HepG2 (cell line): ENCODE measurements around the gene ORM1. TPM values are rescaled to one million over a fixed set of nuclear protein-coding genes. Genes with fewer than 3 reads are reported as not detected.

Source experiments
- ATAC-seq: fragments of 200-7000 bp; cut with Tn5 transposase; 3 replicates; pipeline ENCODE4 v1.9.1; 2020; ENCODE audit warnings: mild to moderate bottlenecking, moderate library complexity
- BruUV-seq: library from RNA; stranded (reverse); fragments of 400-500 nt; replicated peaks from 2 replicates; lab custom pipeline; 2021; lab: Mats Ljungman, UMichigan
- CTCF ChIA-PET: fragments of 300-600 bp; formaldehyde crosslinking; extraction: SDS; loops from one replicate; lab custom pipeline; 2021; ENCODE audit warnings: low total read pairs, inconsistent platforms, low intra/inter-chr PET ratio; lab: Yijun Ruan, JAX
- POLR2A ChIA-PET: fragments of 350-600 bp; sonication (Branson Sonifier 250); formaldehyde crosslinking; loops from one replicate; lab custom pipeline; 2020; ENCODE audit warnings: antibody characterized with exemption, inconsistent platforms; lab: Yijun Ruan, JAX
- DNase-seq: peaks from one replicate; pipeline ENCODE4 v3.0.0-alpha.2; 2015; ENCODE audit warnings: low spot score
- FAIRE-seq: peaks from 3 replicates; lab custom pipeline; 2011; peaks lifted over from hg19 to GRCh38; lab: Jason Lieb, UNC
- H2AFZ ChIP-seq: one replicate; pipeline ENCODE4 v1.6.1; 2011; ENCODE audit warnings: low read length, inconsistent platforms
- H3K27ac ChIP-seq: fragments of 300-600 bp; 3 replicates; pipeline ENCODE4 v1.8.0; 2011; ENCODE audit warnings: mixed run types, mild to moderate bottlenecking, mixed read lengths, low read length, inconsistent platforms; ENCODE audit not compliant: insufficient read depth; ENCODE audit errors: extremely low read length
- H3K27me3 ChIP-seq, 2 experiments: fragments of 200-600 bp in 1 of 2; 2 replicates in 1 of 2; 3 replicates in 1 of 2; pipeline versions ENCODE4 v1.6.0 to v1.8.0; 2011; ENCODE audit warnings: low read length in 2 of 2, mild to moderate bottlenecking in 2 of 2, moderate library complexity in 2 of 2, inconsistent platforms in 1 of 2; ENCODE audit not compliant: insufficient read depth in 2 of 2, control insufficient read depth in 1 of 2
- H3K36me3 ChIP-seq, 2 experiments: fragments of 200-600 bp in 1 of 2; replicated peaks in 1 of 2; 2 replicates in 1 of 2; 3 replicates in 1 of 2; pipeline versions ENCODE4 v1.5.1 to v1.8.0; 2011; ENCODE audit warnings: low read length in 2 of 2, inconsistent platforms in 1 of 2; ENCODE audit not compliant: insufficient read depth in 2 of 2, control insufficient read depth in 1 of 2
- H3K4me1 ChIP-seq: 2 replicates; pipeline ENCODE4 v1.5.1; 2012; ENCODE audit warnings: low read length, inconsistent platforms; ENCODE audit not compliant: insufficient read depth
- H3K4me2 ChIP-seq: 2 replicates; pipeline ENCODE4 v1.6.0; 2011; ENCODE audit warnings: low read depth, low read length, inconsistent platforms
- H3K4me3 ChIP-seq, 3 experiments: fragments of 200-600 bp in 1 of 3; sonication (generic), shearing (Covaris generic) in 1 of 3; replicated peaks in 1 of 3; 2 replicates each; pipeline ENCODE4 v1.5.1; 2011 to 2016; ENCODE audit warnings: low read length in 3 of 3, inconsistent platforms in 2 of 3, low read depth in 2 of 3, mild to moderate bottlenecking in 2 of 3, control low read depth in 1 of 3, mixed read lengths in 1 of 3; ENCODE audit not compliant: insufficient read depth in 1 of 3
- H3K79me2 ChIP-seq: one replicate; pipeline ENCODE4 v1.6.1; 2011; ENCODE audit warnings: low read length, inconsistent platforms; ENCODE audit not compliant: insufficient read depth
- H3K9ac ChIP-seq: 2 replicates; pipeline ENCODE4 v1.6.0; 2011; ENCODE audit warnings: mild to moderate bottlenecking, low read depth, low read length, inconsistent platforms; ENCODE audit not compliant: insufficient read depth
- H3K9me3 ChIP-seq: 2 replicates; pipeline ENCODE4 v1.5.1; 2012; ENCODE audit warnings: mild to moderate bottlenecking, low read length
- H4K20me1 ChIP-seq: 2 replicates; pipeline ENCODE4 v1.6.0; 2011; ENCODE audit warnings: inconsistent platforms, mild to moderate bottlenecking, low read length, moderate library complexity; ENCODE audit not compliant: insufficient read depth
- FLYWCH1 ChIP-seq: sonication (generic); formaldehyde crosslinking; IDR thresholded peaks from 2 replicates; pipeline ENCODE4 v1.8.1; 2023; ENCODE audit warnings: mild to moderate bottlenecking, missing genetic modification reagents
- GATAD1 ChIP-seq: IDR thresholded peaks from 2 replicates; pipeline ENCODE4 v1.6.1; 2016; ENCODE audit warnings: missing genetic modification reagents, missing compliant biosample characterization
- PHF20 ChIP-seq: sonication (generic); formaldehyde crosslinking; IDR thresholded peaks from 2 replicates; pipeline ENCODE4 v1.5.0; 2020; ENCODE audit warnings: mild to moderate bottlenecking, missing genetic modification reagents
- POLR2AphosphoS5 ChIP-seq: IDR thresholded peaks from 2 replicates; pipeline ENCODE4 v1.6.1; 2012; ENCODE audit warnings: low read depth, low read length
- SATB2 ChIP-seq: sonication (generic); formaldehyde crosslinking; IDR thresholded peaks from 2 replicates; pipeline ENCODE4 v1.5.0; 2020; ENCODE audit warnings: missing genetic modification reagents
- TOE1 ChIP-seq: sonication (generic); formaldehyde crosslinking; IDR thresholded peaks from 2 replicates; pipeline ENCODE4 v1.4.0; 2020; ENCODE audit warnings: mild to moderate bottlenecking, missing genetic modification reagents
- ZFP36L1 ChIP-seq: sonication (generic); formaldehyde crosslinking; IDR thresholded peaks from 2 replicates; pipeline ENCODE4 v1.8.0; 2022; ENCODE audit warnings: mild to moderate bottlenecking, missing genetic modification reagents, moderate library complexity
- ZNF562 ChIP-seq: sonication (generic); formaldehyde crosslinking; IDR thresholded peaks from 2 replicates; pipeline ENCODE4 v1.8.0; 2022; ENCODE audit warnings: missing genetic modification reagents, borderline replicate concordance
- WGBS: methylation state at CpG from one replicate; pipeline ENCODE4 v1.1.6; 2017; ENCODE audit warnings: low lambda C conversion rate; 5-methylcytosine and 5-hydroxymethylcytosine counted together
- in situ Hi-C: cut with HindIII; loops from 2 replicates; pipeline ENCODE4 v1.10.0; 2017; ENCODE audit warnings: low pct_unique_long_range_greater_than_20kb; ENCODE audit not compliant: extremely low pct_ligation_motif_present
- intact Hi-C: fragments of 100-400 bp; cut with micrococcal nuclease; formaldehyde crosslinking; loops from one replicate; pipeline ENCODE4 v1.10.0; 2022; ENCODE audit not compliant: unreplicated experiment
- polyA plus RNA-seq, 8 experiments: library from polyadenylated mRNA; depleted of rRNA in 3 of 8; stranded (reverse) in 7 of 8; unstranded in 1 of 8; fragments of >200 nt; fragmentation: Illumina TruSeq in 4 of 8; extraction: Trizol in 4 of 8; gene quantifications; 2 replicates each; pipeline versions ENCODE4 v1.2.1 to v1.2.3, GENCODE V29; 2011 to 2016; ENCODE audit warnings: low read depth in 4 of 8, missing spikeins in 1 of 8, mixed read lengths in 1 of 8; ENCODE audit not compliant: insufficient read depth in 1 of 8
- total RNA-seq, 5 experiments: library from RNA; depleted of rRNA; stranded (reverse); fragments of >200 nt; fragmentation: Illumina TruSeq; extraction: Trizol; gene quantifications; 2 replicates each; pipeline ENCODE4 v1.2.3, GENCODE V29; 2016; ENCODE audit warnings: low read depth in 1 of 5
- TF ChIP-seq, protein P1 (sequence below): sonication (generic); formaldehyde crosslinking; IDR thresholded peaks from 2 replicates; pipeline ENCODE4 v1.9.0; 2022; ENCODE audit warnings: missing genetic modification reagents, mild to moderate bottlenecking, borderline replicate concordance
- TF ChIP-seq, protein P2 (sequence below): sonication (generic); formaldehyde crosslinking; IDR thresholded peaks from 2 replicates; pipeline ENCODE4 v1.4.0; 2020; ENCODE audit warnings: missing genetic modification reagents, borderline replicate concordance

Gene ORM1
- total and polyA plus RNA-seq, 2 of the 13 experiments (the other 11 are each of a cell fraction or from before 2014, with no cell fraction given): 699 to 1,180 TPM

DNA sequence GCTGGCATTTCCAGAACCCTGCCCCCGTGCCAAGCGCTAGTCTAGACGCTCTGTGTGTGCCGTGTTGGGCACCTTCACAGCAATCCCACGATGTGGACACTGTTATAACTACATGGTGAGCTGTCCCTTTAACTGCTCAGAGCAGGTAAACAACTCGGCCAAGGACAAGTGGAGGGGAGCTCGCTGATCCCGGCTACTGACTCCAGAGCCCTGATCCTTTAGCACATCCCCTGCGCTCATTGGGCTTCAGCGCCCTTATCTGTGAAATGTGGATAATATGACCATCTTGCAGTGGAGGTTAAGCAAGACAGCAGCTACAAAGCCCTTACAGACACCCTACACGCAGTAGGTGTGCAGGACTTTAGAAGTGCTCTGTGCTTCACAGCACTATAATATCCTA is 23.2 kb downstream of the ORM1 start:
- no peak overlapping the region for H3K4me2 ChIP-seq
- no peaks in the 10 kb centered on the region for H3K9me3 ChIP-seq
- H2AFZ ChIP-seq: no peak overlapping the region
- H3K79me2 ChIP-seq: no peaks in the 10 kb centered on the region
- H3K4me3 ChIP-seq: no peak overlapping the region
- H3K27me3 ChIP-seq: no peaks in the 10 kb centered on the region
- CTCF ChIA-PET: no interaction called here
- DNase-seq: no peak
- no peak for FAIRE-seq
- peak; percentile 21; the same call in 1 of the 3 replicates for ATAC-seq
- no peaks in the 10 kb centered on the region for H4K20me1 ChIP-seq
- TF ChIP-seq, protein P1, sequence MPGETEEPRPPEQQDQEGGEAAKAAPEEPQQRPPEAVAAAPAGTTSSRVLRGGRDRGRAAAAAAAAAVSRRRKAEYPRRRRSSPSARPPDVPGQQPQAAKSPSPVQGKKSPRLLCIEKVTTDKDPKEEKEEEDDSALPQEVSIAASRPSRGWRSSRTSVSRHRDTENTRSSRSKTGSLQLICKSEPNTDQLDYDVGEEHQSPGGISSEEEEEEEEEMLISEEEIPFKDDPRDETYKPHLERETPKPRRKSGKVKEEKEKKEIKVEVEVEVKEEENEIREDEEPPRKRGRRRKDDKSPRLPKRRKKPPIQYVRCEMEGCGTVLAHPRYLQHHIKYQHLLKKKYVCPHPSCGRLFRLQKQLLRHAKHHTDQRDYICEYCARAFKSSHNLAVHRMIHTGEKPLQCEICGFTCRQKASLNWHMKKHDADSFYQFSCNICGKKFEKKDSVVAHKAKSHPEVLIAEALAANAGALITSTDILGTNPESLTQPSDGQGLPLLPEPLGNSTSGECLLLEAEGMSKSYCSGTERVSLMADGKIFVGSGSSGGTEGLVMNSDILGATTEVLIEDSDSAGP (CRISPR knock-in tag): peak; percentile 44; the same call in 1 of the 2 replicates
- TF ChIP-seq GATAD1 (CRISPR knock-in tag): no peak
- H3K4me1 ChIP-seq: peaks cover 15% of the 10 kb centered on the region
- no TSS peak for BruUV-seq
- POLR2A ChIA-PET: no interaction called here
- 100% methylated on average over 1 of the region's 11 CpGs for WGBS
- no peak overlapping the region for H3K27ac ChIP-seq
- H3K9ac ChIP-seq: no peak overlapping the region
- intact Hi-C loops: no loop called here
- in situ Hi-C loops: no loop called here
- peaks cover 12 to 24% of the 10 kb centered on the region in 2 experiments; a peak in 4 of 5 replicates for H3K36me3 ChIP-seq

DNA sequence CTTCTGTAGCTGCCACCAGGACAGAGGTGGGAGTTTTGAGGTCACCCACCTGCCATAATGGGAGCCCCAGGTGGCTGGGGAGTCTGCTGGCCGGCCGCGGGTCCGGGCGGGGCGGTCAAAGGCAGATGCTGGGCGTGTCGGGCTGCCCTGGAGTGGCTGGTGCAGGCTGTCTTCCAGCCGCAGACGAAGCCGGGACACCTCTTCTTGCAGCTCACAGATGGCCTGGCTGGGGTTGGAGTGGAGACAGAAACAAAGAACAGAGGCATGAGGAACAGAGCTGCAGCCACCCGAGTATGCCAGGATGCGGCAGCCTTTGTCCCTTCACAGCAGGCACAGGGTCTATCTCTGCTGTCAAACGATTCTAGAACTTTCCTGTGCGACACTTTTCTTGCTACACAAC is 24.8 kb downstream of the ORM1 start:
- CTCF ChIA-PET: no interaction called here
- no peak overlapping the region for H2AFZ ChIP-seq
- H4K20me1 ChIP-seq: no peaks in the 10 kb centered on the region
- H3K36me3 ChIP-seq: peaks cover 12 to 24% of the 10 kb centered on the region in 2 experiments; a peak in 4 of 5 replicates
- no peak for DNase-seq
- FAIRE-seq: no peak
- no peaks in the 10 kb centered on the region for H3K9me3 ChIP-seq
- ATAC-seq: no peak
- H3K79me2 ChIP-seq: no peaks in the 10 kb centered on the region
- intact Hi-C loops (no loop called here), in situ Hi-C loops (no loop called here)
- no peaks in the 10 kb centered on the region for H3K27me3 ChIP-seq
- no peak overlapping the region for H3K9ac ChIP-seq
- POLR2A ChIA-PET: no interaction called here
- BruUV-seq: no TSS peak
- H3K4me1 ChIP-seq: peaks cover 15% of the 10 kb centered on the region
- no peak overlapping the region for H3K4me2 ChIP-seq
- WGBS: 96% methylated on average over 15 of the region's 15 CpGs
- no peak overlapping the region for H3K4me3 ChIP-seq
- H3K27ac ChIP-seq: no peak overlapping the region
- no peak for TF ChIP-seq POLR2AphosphoS5
- TF ChIP-seq, protein P2, sequence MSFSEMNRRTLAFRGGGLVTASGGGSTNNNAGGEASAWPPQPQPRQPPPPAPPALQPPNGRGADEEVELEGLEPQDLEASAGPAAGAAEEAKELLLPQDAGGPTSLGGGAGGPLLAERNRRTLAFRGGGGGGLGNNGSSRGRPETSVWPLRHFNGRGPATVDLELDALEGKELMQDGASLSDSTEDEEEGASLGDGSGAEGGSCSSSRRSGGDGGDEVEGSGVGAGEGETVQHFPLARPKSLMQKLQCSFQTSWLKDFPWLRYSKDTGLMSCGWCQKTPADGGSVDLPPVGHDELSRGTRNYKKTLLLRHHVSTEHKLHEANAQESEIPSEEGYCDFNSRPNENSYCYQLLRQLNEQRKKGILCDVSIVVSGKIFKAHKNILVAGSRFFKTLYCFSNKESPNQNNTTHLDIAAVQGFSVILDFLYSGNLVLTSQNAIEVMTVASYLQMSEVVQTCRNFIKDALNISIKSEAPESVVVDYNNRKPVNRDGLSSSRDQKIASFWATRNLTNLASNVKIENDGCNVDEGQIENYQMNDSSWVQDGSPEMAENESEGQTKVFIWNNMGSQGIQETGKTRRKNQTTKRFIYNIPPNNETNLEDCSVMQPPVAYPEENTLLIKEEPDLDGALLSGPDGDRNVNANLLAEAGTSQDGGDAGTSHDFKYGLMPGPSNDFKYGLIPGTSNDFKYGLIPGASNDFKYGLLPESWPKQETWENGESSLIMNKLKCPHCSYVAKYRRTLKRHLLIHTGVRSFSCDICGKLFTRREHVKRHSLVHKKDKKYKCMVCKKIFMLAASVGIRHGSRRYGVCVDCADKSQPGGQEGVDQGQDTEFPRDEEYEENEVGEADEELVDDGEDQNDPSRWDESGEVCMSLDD (CRISPR knock-in tag): no peak
- TF ChIP-seq PHF20 (CRISPR knock-in tag): no peak
- TF ChIP-seq FLYWCH1 (CRISPR knock-in tag): no peak
- TF ChIP-seq ZNF562 (CRISPR knock-in tag): no peak
- TF ChIP-seq SATB2 (CRISPR knock-in tag): no peak
- no peak for TF ChIP-seq TOE1 (CRISPR knock-in tag)
- no peak for TF ChIP-seq ZFP36L1 (CRISPR knock-in tag)
